Subcutaneous adipose tissue (tissue), 4 donors: Measurements from ENCODE around the gene SLC48A1. TPM values are rescaled to one million over a fixed set of nuclear protein-coding genes. Genes with fewer than 3 reads are reported as not detected.

Source experiments
- total RNA-seq, 4 donors: library from RNA; depleted of rRNA; stranded (reverse); fragments of >200 nt; gene quantifications; one replicate each; pipeline ENCODE4 v1.1.0, GENCODE V29; 2016
- TF ChIP-seq, protein P1 (sequence below): fragments of 450-650 bp; IDR thresholded peaks from one replicate; pipeline ENCODE4 v1.5.1; 2016; ENCODE audit warnings: low read depth, mild to moderate bottlenecking, control low read depth, antibody characterized with exemption, moderate library complexity

Gene SLC48A1
- total RNA-seq, 4 donors from 2014 or later, result 18.9 to 38.4 (median 21.4) TPM

DNA sequence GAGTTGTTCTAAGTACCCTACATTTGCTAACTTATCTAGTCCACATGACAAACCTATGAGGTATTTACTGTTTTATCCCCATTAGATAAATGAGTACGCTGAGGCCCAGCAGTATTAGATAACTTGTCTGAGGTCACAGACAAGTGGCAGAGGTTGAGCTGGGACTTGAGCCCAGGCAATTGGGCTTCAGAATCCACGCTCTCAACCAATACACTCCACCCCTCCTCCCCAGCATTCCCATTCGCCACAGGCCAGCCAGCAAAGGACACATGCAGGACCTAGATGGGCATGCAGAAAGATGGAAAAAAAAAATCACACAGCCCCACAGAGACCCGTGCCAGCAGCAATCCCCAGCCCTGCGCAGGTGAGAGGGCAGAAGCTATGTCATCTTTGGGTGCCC, 34.3 kb downstream of the SLC48A1 start:
- TF ChIP-seq, protein P1, sequence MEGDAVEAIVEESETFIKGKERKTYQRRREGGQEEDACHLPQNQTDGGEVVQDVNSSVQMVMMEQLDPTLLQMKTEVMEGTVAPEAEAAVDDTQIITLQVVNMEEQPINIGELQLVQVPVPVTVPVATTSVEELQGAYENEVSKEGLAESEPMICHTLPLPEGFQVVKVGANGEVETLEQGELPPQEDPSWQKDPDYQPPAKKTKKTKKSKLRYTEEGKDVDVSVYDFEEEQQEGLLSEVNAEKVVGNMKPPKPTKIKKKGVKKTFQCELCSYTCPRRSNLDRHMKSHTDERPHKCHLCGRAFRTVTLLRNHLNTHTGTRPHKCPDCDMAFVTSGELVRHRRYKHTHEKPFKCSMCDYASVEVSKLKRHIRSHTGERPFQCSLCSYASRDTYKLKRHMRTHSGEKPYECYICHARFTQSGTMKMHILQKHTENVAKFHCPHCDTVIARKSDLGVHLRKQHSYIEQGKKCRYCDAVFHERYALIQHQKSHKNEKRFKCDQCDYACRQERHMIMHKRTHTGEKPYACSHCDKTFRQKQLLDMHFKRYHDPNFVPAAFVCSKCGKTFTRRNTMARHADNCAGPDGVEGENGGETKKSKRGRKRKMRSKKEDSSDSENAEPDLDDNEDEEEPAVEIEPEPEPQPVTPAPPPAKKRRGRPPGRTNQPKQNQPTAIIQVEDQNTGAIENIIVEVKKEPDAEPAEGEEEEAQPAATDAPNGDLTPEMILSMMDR, result no peak

DNA sequence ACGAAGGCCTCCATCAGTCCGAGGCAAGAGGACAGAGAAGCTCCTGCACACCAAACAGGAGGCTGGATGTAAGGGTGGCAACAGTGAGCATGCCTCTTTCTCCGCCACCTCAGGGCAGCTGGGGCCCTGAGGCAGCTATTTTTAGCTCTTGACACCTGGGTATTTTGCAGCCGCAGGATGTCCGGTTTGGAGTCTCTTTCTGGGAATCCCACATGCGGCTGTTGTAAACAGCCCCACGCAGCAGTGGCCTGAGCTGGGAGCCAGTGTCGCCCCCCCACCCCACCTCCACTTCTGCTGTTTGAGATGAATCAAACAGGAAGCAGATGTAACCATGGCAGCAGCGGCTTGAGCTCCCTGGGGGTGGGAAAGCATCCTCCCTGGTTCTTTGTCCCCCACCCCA, 35.0 kb downstream of the SLC48A1 start:
- TF ChIP-seq, protein P1, result no peak

DNA sequence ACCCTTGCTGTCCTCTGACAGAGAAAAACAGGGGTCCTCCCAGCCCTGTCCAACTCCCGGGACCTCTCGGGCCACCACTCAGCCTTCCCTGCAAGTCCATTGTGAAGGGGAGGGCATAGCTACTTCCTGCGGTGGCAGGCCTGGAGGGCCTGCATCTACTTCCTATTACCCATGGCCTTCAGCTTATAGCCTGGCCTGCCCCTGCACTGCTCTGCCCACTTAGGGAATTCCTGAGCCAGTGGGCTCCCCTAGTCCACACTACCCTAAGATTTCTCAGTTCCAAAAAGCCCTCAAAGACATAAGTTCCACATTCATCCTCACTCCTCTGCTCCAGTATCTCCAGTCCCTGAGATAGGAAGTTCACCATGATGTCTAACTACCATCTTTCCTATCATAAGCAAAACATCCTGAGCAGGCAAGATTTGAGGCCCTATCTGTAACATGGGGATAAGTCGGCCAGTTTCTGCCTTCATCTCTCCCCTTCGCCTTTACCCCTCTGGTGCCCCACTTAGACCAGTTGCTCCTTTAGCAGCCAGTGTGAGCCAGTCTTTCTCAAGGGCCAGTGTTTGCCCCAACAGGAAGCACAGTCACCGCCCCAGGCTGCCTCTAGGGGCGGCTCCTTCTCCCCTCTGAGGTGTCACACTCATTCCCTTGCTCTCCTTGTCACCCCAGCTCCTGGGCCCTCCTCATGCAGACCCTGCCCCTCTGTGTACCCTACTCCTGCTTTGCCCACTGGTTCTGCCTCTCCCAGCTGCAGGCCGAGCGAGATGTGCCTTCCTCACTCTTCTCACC, 35.7 kb downstream of the SLC48A1 start:
- TF ChIP-seq, protein P1, result no peak

DNA sequence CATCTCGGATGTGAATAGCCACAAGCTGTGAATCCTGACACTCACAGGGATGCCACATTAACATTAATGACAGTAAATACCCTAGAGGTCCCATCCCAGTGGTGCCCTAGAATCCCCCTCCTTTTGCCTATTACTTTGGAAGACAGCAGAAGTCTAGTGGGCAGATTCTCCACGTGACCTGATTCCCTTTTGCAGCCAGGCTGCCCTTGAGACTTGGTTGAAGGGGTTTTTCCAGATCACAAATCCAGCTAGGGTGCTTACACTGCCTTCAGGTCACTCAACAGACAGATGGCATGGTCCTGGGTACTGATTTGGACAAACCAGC, 38.0 kb downstream of the SLC48A1 start:
- TF ChIP-seq, protein P1, result no peak

DNA sequence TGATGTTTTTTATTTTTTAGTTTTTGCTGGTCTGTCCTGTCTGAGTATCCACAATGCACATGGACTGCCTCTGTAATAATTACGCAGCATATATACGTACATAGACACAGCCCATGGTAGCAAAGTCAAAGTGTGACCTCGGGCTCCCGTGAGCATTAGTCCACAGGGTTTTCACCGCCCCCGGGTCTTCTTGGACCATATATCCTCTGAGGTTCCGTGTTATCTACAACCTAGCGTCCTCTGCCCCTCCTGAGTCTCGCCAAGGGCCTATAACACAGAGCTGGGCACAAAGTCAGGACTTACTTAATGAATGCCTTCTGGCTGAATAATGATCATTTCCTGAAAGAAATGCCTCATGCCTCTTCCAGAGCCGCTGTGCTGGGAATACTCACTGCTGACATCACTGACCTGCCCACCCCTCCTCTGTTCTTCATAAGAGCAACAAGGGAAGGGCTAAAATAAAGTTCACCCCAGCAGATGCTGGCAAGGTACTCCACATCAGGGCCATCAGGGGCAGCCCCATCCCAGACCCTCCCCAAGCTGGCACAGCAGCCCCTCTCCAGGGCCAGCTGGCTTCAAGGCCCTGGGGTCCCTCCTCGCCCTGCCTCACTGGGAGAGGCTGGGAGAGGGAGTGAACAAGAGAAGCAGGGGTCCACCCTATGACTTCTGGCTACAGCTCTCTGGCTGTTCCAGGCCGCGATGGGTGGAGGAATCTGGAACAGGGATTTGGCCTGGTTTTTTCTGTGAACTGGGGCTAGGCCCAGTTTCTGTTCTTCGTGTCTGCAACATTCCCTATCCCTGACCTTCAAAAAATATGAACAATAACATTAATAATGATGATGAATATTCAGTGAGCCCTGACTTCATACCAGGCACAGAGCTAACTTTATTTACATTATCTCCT, 38.8 kb downstream of the SLC48A1 start:
- TF ChIP-seq, protein P1, result no peak

DNA sequence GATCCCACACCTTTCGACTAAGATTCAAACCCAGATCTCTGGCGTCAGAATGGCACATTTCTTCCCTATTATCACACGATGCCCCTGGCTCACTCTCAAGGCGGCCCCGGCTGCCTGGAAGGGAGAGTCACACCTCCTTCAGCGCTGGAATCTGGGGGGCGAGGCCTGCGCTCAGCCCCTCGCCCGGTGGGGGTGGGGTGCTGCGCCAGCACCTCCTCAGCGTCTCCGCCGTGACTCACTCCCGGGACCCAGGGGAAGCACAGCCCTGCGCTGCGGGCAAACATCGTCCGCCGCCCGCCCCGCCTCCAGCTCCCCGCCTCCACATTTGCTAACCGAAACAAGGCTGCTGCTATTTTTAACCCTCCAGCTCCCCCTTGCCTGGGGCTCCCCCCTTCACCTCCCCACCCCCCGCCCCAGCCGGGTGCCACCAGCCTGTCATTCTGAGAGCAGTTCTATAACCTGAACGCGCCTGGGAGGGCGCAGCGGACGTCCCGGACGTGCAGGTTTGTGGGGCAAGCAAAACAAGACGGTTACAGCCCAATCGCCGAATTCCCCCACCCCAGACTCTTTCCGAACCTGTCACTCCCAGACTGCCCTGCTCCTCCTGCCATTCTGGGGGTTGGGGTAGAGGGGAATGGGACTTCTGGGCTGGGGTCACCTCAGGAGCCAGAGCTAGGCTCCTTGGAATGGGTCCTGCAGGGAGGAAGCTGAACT, 39.9 kb downstream of the SLC48A1 start:
- TF ChIP-seq, protein P1, result no peak
